HG03045 (cell line): ENCODE results near the gene TRMT6.

Experiments
- ATAC-seq: cut with Tn5 transposase; IDR thresholded peaks from one replicate; pipeline ENCODE4 v1.9.1; 2021; ENCODE audit warnings: mild to moderate bottlenecking, moderate library complexity; ENCODE audit not compliant: unreplicated experiment

TRMT6 gene

GRCh38 chr20:5950271-5951031 is at the start of gene TRMT6, which contains the start of gene MCM8:
TSS of gene TRMT6 (minus strand) at chr20:5950533. CDS start at chr20:5950405, 128 bp downstream.
TSS of gene MCM8 (plus strand) at chr20:5950652. CDS start at chr20:5952016, 1,364 bp downstream.
- peak; percentile 99 for ATAC-seq

- ATAC-seq, result no peak
Observed at GRCh38 chr20:5999783-6000182, 49.5 kb upstream of the TRMT6 start.

- ATAC-seq, result peak; percentile 79
Observed at GRCh38 chr20:5996765-5997164, 46.4 kb upstream of the TRMT6 start.

- no peak for ATAC-seq
Observed at GRCh38 chr20:5991623-5992441, 41.5 kb upstream of the TRMT6 start.

GRCh38 chr20:5990946-5991345 is 40.6 kb upstream of the TRMT6 start:
- ATAC-seq, result no peak

- ATAC-seq, result no peak
Observed at GRCh38 chr20:5989539-5989938, 39.2 kb upstream of the TRMT6 start.

- no peak for ATAC-seq
Observed at GRCh38 chr20:5987383-5987782, 37.0 kb upstream of the TRMT6 start.

GRCh38 chr20:5980720-5981538 is 30.6 kb upstream of the TRMT6 start:
- ATAC-seq, result no peak

- no peak for ATAC-seq
Observed at GRCh38 chr20:5979801-5980200, 29.5 kb upstream of the TRMT6 start.

- ATAC-seq, result no peak
Observed at GRCh38 chr20:5977975-5978374, 27.6 kb upstream of the TRMT6 start.

GRCh38 chr20:5977223-5977622 is 26.9 kb upstream of the TRMT6 start:
- ATAC-seq, result no peak

- ATAC-seq, result no peak
Observed at GRCh38 chr20:5975778-5976177, 25.4 kb upstream of the TRMT6 start.

- ATAC-seq, result no peak
Observed at GRCh38 chr20:5974531-5974930, 24.2 kb upstream of the TRMT6 start.

GRCh38 chr20:5973971-5974370 is 23.6 kb upstream of the TRMT6 start:
- ATAC-seq, result no peak

- no peak for ATAC-seq
Observed at GRCh38 chr20:5973172-5973571, 22.8 kb upstream of the TRMT6 start.

GRCh38 chr20:5971203-5971602 is 20.9 kb upstream of the TRMT6 start:
- ATAC-seq, result no peak

GRCh38 chr20:5970381-5970780 is 20.0 kb upstream of the TRMT6 start:
- ATAC-seq, result no peak

- ATAC-seq, result no peak
Observed at GRCh38 chr20:5969940-5970339, 19.6 kb upstream of the TRMT6 start.

- ATAC-seq, result no peak
Observed at GRCh38 chr20:5969348-5969935, 19.1 kb upstream of the TRMT6 start.

GRCh38 chr20:5968462-5968861 is 18.1 kb upstream of the TRMT6 start:
- no peak for ATAC-seq

GRCh38 chr20:5967469-5967868 is 17.1 kb upstream of the TRMT6 start:
- ATAC-seq, result no peak
